Measurements from ENCODE around the gene EPHA4.

- TF ChIP-seq, protein P1, sequence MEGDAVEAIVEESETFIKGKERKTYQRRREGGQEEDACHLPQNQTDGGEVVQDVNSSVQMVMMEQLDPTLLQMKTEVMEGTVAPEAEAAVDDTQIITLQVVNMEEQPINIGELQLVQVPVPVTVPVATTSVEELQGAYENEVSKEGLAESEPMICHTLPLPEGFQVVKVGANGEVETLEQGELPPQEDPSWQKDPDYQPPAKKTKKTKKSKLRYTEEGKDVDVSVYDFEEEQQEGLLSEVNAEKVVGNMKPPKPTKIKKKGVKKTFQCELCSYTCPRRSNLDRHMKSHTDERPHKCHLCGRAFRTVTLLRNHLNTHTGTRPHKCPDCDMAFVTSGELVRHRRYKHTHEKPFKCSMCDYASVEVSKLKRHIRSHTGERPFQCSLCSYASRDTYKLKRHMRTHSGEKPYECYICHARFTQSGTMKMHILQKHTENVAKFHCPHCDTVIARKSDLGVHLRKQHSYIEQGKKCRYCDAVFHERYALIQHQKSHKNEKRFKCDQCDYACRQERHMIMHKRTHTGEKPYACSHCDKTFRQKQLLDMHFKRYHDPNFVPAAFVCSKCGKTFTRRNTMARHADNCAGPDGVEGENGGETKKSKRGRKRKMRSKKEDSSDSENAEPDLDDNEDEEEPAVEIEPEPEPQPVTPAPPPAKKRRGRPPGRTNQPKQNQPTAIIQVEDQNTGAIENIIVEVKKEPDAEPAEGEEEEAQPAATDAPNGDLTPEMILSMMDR (IDR thresholded peaks at IDR 0.05) = no peak
- TF ChIP-seq POLR2A (IDR thresholded peaks at IDR 0.05) = no peak
Measured at GRCh38 chr2:221553333-221553732, 18.8 kb downstream of the EPHA4 start.

Measured in Peyer's patch (tissue), 4 donors.